Measurements from ENCODE around the gene SLC24A4.

The SLC24A4 gene

GRCh38 chr14:92507174-92507768 lies 184.3 kb downstream of the SLC24A4 start:
- no peak for DNase-seq

GRCh38 chr14:92510972-92511371 lies 188.0 kb downstream of the SLC24A4 start:
- no peak for DNase-seq

GRCh38 chr14:92511453-92512238 lies 188.7 kb downstream of the SLC24A4 start:
- no peak for DNase-seq

- no peak for DNase-seq
Measured at GRCh38 chr14:92512807-92513203, 189.8 kb downstream of the SLC24A4 start.

GRCh38 chr14:92513204-92513965 lies 190.4 kb downstream of the SLC24A4 start, which contains the start of gene RIN3:
TSS of gene RIN3 (plus strand) at chr14:92513781. CDS start at chr14:92513933, 152 bp downstream.
- DNase-seq: peak; percentile 83

- DNase-seq: peak; percentile 71
Measured at GRCh38 chr14:92513966-92514843, 191.2 kb downstream of the SLC24A4 start.

GRCh38 chr14:92514844-92515514 lies 192.0 kb downstream of the SLC24A4 start:
- no peak for DNase-seq

GRCh38 chr14:92515546-92516343 lies 192.8 kb downstream of the SLC24A4 start:
- DNase-seq: no peak

- no peak for DNase-seq
Measured at GRCh38 chr14:92516344-92516965, 193.5 kb downstream of the SLC24A4 start.

- DNase-seq: no peak
Measured at GRCh38 chr14:92516966-92517506, 194.1 kb downstream of the SLC24A4 start.

GRCh38 chr14:92517761-92518160 lies 194.8 kb downstream of the SLC24A4 start:
- no peak for DNase-seq

GRCh38 chr14:92519246-92520101 lies 196.5 kb downstream of the SLC24A4 start:
- no peak for DNase-seq

GRCh38 chr14:92520102-92521057 lies 197.4 kb downstream of the SLC24A4 start:
- DNase-seq: no peak

- no peak for DNase-seq
Measured at GRCh38 chr14:92521058-92521415, 198.1 kb downstream of the SLC24A4 start.

GRCh38 chr14:92523752-92524151 lies 200.8 kb downstream of the SLC24A4 start:
- no peak for DNase-seq

GRCh38 chr14:92524602-92525185 lies 201.7 kb downstream of the SLC24A4 start:
- DNase-seq: no peak

- DNase-seq: no peak
Measured at GRCh38 chr14:92525322-92526095, 202.5 kb downstream of the SLC24A4 start.
